NCI-H1092 (cell line): ENCODE results near the gene C16orf96.

Experiments used
- DNase-seq: peaks from one replicate; lab custom pipeline; 2025; lab: John Stamatoyannopoulos, UW

Gene C16orf96

DNA sequence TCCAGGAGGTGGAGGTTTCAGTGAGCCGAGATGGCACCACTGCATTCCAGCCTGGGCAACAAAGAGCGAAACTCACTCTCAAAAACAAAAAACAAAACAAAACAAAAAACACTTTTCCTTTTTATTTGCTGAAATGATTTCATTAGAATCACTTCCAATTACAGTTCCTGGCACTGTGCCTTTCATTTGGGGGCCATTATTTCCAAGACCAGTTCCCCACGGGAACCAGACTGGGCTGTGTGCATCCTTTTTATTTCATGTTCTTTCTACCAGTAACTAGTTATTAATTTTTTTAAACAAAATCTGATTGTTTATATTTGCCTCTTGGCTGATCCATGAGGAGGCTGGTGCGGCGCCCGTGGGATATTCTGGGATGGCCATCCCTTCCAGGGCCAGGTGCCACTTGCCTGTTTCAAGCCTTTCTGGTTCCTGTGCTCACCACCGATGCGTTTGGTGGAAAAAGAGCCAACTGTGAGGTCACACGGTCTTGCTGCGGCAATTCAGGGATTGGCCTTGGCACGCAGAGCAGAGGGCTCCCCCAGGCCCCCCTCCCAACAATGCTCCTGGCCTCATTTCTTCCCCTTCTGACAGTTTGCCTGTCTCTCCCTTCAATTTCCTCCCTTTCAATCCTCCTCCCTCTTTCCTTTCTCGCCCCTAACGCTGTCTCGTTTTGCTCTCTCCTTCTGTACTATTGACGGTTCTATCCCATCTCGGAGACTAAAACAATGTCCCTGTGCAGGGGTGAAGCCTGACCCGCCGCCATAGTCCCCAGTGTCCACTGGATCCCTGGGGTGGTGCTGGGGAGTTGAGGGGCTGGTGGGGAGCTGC is 45.1 kb downstream of the C16orf96 start:
- peak; percentile 49 for DNase-seq

GRCh38 chr16:4601864-4602186 is 45.7 kb downstream of the C16orf96 start:
- no peak for DNase-seq

DNA sequence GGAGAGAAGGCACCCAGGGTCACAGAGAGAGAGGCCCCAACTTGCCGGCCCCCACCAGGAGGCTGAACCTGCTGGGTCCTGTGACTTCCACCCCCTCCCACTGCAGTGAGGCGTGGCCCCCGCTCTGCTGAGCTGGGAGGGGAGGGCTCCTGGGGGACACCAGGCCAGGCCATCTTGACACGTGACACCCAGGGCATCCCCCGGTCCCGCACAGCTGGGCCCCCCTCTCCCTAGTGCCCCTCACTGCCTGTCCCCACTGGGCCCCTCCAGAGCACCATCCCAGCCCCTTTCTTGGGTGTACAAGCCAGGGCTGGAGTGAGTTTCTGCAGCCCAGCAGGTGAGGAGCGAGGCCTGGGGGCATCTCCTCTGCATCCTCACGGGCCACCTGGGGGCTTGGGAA is 46.2 kb downstream of the C16orf96 start:
- DNase-seq: no peak

- DNase-seq: no peak
Measured at GRCh38 chr16:4603624-4604170, 47.6 kb downstream of the C16orf96 start.

DNA sequence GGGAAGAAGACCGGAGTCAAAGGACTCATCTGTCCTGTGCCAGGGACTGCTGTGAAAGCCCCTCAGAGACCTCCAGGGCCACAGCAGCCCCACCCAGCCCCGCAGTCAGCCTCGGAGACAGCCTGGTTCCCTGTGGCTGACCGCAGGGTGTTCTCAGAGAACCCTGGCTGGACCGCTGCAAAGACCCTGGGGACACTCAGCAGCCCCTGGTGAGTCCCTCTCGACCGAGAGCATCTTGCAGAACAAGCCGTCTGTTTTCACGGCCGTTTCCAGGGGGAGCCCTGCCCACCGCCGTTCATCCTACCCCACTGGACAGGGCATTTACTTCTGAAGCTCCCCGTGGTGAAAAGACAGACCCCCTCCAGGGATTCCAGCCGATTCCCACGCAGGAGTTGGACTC is 48.3 kb downstream of the C16orf96 start:
- DNase-seq: no peak

DNA sequence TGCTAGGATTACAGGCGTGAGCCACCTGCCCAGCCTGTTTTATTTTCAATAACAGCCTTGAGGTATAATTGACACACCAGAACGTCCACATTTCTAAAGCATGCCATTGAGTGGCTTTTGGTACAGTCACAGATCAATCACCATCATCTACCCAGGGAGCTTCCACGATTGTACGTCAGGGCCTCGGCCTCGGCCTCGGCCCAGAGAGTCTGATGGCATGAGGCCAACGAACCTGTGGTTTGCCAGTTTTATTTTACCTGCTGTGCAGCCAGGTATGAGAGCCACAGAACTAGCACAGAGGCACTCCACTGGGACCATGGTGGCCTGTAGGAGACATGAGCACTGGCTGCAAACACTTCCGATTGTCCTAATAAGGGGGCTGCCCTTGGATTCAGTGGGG is 50.2 kb downstream of the C16orf96 start:
- no peak for DNase-seq

- DNase-seq: no peak
Measured at GRCh38 chr16:4607841-4608703, 51.9 kb downstream of the C16orf96 start.

DNA sequence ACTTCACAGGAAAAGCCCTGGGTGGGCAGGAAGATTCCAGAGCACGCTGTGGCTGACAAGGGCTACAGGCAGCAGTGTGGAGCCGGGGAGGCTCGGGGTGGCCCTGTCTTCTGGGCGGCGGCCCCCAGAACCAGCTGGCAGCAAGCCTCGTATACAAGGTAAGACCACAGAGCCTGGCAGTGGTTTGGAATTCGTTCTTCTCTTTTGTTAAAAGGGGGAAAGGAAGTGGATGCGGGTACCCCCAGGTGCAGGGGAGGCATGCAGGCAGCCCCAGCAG is 52.5 kb downstream of the C16orf96 start:
- no peak for DNase-seq

- DNase-seq: no peak
Measured at GRCh38 chr16:4609200-4610010, 53.3 kb downstream of the C16orf96 start.

DNA sequence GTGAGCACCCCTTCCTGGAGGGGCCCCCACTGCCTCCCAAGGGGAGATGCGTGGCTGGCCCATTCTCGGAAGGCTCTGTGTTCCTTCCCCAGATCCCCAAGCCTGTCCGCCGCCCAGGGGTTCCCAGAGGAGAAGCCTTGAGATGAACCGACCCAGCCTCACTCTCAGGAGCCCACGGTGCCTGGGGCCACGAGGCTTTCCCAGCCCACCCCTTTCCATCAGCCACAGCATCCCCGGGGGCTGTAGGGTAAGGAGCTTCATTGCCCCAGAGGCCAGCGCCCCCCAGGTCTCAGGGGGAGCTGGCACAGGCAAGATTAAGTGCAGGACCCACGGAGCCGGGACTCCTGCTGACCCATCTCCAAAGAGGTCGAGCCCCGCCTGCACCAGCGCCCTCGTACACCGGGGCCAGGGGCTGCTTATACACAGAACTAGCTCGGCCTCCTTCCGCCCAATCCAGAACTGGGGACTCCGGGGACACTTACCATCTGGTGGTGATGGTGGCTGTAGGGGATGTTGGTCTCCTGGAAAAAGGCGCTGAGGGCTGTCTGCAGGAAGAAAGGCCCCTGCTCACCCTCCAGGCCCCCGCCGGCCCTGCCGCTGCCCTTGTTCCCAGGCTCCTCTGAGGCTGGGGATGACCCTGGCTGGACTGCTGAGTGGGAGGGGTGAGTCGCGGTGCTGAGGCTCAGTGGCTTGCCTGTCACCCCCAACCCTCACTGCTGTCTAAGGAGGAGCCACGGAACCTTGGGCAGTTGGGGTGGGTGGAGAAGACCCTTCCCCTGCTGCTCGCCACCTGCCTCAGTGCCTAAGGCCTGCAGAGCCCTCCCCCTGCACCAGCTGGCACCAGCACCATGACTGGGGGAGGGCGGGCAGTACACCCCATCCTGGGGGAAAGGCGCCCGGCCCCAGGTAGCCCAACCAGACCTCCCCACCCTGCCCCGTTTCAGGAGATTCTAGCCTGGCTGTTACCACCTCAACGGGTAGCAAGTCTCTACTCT is 54.2 kb downstream of the C16orf96 start:
- no peak for DNase-seq

DNA sequence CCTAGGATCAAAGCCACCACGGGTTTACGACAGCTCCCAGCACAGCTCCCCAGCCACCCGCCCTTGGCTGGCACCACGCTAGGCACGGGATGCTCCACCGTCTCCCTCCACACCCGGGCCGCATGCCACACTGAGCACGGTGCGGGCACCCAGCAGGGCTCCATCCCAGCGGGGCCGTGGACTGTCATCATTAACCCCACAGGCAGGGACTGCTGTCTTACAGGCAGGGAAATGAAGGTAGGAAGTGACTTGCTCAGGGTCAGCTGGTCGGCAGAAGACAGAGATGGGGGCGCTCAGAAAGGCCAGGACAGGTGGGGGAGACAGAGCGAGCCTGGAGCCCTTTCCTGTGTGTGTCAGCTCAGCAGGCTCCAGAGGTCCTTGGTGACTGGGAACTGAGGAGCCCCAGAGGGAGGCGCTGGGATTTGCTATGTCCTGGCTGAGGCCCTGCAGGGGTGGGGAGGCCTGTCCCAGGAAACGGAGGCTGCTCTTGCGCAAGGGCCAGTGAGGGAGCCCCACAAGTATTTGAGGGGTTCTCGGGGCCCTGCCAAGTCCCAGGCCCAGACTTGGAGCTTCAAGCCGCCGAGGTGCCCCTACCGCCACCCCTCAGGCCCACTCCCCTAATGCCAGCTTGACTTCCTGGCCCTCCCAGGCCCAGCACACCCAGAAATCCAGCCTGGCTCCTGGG is 55.3 kb downstream of the C16orf96 start:
- no peak for DNase-seq

DNA sequence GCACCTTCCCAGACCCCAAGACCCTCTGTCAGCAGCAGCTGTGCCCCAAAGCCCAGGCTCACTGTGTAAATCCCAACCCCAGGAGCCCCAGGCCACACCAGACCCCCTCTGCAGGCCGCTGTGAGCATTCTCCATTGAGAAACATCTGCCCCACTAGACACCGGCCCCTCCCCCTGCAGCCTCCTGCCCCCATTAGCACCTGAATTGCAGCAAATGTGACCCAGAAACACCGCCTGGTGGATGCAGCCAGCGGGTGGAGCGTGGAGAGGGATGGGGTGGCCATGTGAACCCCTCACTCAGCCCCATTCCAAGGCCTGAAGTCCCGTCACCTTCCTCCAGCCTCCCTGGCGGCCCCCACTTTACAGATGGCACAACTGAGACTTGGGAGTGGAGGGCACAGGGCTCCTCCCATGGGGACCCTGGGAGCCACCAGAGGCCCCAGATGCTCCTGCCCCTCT is 56.4 kb downstream of the C16orf96 start:
- DNase-seq: no peak

DNA sequence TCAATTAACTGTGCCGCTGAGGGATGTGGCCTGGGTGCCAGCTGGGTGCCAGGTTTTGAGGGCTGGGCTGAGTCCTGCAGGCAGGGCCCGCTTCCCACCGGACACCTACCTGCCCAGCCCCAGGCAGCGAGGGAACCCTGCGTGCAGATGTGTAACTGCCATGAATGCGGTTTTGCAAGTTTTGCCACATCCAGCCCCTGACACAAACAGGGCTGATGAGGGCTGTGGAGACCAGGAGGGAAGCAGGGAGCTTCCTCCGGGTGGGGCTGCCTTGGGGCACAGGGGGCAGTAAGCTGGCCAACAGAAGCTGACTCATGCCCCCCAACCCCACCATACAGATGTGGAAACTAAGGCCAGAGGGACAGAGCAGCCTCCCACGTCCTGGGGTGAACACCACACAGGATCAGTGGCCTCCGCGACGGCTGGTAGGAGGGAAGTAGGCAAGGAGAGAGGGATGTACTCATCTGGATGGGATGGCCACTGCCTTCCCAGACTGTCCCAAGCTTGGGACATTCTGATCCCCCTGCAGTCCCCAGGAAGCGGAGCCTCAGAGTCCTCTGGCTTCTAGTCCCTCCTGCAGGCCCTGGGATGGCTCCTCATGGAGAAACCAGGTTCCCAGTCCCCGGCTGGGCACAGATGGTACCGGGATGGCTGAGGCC is 57.0 kb downstream of the C16orf96 start:
- no peak for DNase-seq

DNA sequence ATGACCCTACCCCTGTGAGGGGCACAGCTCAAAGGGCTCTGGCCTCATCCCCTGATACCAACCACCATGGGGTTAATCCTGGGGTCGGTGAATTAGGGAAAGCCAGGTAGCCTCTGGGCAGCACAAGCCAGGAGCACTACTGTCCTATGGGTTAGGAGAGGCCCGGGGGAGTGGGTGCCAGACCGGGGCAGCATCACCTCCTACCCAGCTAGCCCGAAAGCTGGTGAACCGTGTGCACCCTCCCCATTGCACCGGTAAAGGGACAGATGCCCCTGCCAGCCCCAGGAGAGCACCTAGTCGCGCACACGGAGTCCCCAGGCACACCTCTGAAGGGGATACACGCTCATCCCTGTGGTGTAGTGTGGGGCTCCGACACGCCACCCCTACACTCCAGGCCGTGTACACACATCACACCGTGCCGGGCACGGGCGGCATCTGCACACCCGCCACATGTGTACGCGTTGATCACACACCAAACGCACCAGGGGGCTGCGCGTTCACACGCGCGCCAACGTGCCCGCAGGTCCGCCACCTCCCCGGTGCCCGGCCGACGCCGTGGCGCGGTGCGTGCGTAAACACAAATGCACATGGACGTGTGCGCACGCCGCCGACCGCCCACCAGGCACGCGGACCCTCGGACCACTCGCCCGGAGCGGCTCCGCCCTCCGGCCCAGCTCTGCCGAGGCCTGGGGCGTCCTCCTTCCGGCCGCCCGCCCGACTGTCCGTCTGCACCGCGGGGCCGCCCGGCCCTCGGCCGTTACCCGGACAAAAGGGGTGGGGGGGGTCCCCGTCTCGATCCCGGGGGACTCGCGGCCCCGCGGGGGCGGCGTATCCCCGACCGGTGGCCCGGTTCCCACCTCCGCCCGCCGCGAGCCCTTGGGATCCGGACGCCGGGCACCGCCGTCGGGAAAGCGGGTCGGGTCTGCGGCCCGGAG is 57.8 kb downstream of the C16orf96 start:
- DNase-seq: no peak

GRCh38 chr16:4614571-4615383 is 58.6 kb downstream of the C16orf96 start, which contains the start of gene UBALD1:
Gene UBALD1 (minus strand): TSS chr16:4614888. CDS start chr16:4614797, 91 bp downstream.
- DNase-seq: peak; percentile 85

GRCh38 chr16:4615384-4616046 is 59.4 kb downstream of the C16orf96 start:
- no peak for DNase-seq
